HepG2 (cell line): Measurements from ENCODE around the gene COASY. TPM values are rescaled to one million over a fixed set of nuclear protein-coding genes. Genes with fewer than 3 reads are reported as not detected.

ENCODE experiments used
- DNMT1 ChIP-seq: sonication (generic); formaldehyde crosslinking; IDR thresholded peaks from 2 replicates; pipeline ENCODE4 v1.5.1; 2020; ENCODE audit warnings: mild to moderate bottlenecking, missing genetic modification reagents
- FOXK1 ChIP-seq: sonication (generic); formaldehyde crosslinking; IDR thresholded peaks from 2 replicates; pipeline ENCODE4 v1.4.0; 2020; ENCODE audit warnings: low read depth, missing genetic modification reagents, borderline replicate concordance
- HDAC6 ChIP-seq: fragments of 200-600 bp; sonication (generic); IDR thresholded peaks from 2 replicates; pipeline ENCODE4 v1.7.0; 2017; ENCODE audit warnings: mild to moderate bottlenecking, antibody characterized with exemption, low read length, low read depth
- JUNB ChIP-seq: sonication (generic); formaldehyde crosslinking; IDR thresholded peaks from 2 replicates; pipeline ENCODE4 v1.8.0; 2022; ENCODE audit warnings: missing genetic modification reagents, mild to moderate bottlenecking, borderline replicate concordance
- KAT7 ChIP-seq: IDR thresholded peaks from 2 replicates; pipeline ENCODE4 v1.6.1; 2018; ENCODE audit warnings: borderline replicate concordance, missing compliant biosample characterization
- MEIS1 ChIP-seq: sonication (generic); formaldehyde crosslinking; IDR thresholded peaks from 2 replicates; pipeline ENCODE4 v1.9.0; 2021; ENCODE audit warnings: mild to moderate bottlenecking, missing genetic modification reagents, moderate library complexity, borderline replicate concordance
- MLXIP ChIP-seq: sonication (generic); formaldehyde crosslinking; IDR thresholded peaks from 2 replicates; pipeline ENCODE4 v1.9.0; 2021; ENCODE audit warnings: missing genetic modification reagents, borderline replicate concordance
- PCBP2 ChIP-seq: fragments of 200-400 bp; formaldehyde crosslinking; optimal IDR thresholded peaks from 2 replicates; pipeline ENCODE3; 2018; ENCODE audit warnings: low read length, low read depth; ENCODE audit not compliant: poor library complexity, severe bottlenecking
- PLRG1 ChIP-seq: fragments of 450-650 bp; conservative IDR thresholded peaks from 2 replicates; pipeline ENCODE4 v1.6.1; 2016
- SNRNP70 ChIP-seq: fragments of 200-400 bp; formaldehyde crosslinking; IDR thresholded peaks from 2 replicates; pipeline ENCODE4 v1.6.1; 2017; ENCODE audit warnings: mild to moderate bottlenecking, low read depth, low read length, moderate library complexity
- TBP ChIP-seq: sonication (generic); formaldehyde crosslinking; IDR thresholded peaks from 2 replicates; pipeline ENCODE4 v1.5.0; 2020; ENCODE audit warnings: missing genetic modification reagents
- ZKSCAN8 ChIP-seq: IDR thresholded peaks from 2 replicates; pipeline ENCODE4 v1.6.1; 2016; ENCODE audit warnings: borderline replicate concordance, missing genetic modification reagents, missing compliant biosample characterization
- ZNF234 ChIP-seq: sonication (generic); formaldehyde crosslinking; conservative IDR thresholded peaks from 2 replicates; pipeline ENCODE4 v1.5.1; 2020; ENCODE audit warnings: mild to moderate bottlenecking, missing genetic modification reagents
- ZNF30 ChIP-seq: sonication (generic); formaldehyde crosslinking; IDR thresholded peaks from 2 replicates; pipeline ENCODE4 v1.5.0; 2020; ENCODE audit warnings: mild to moderate bottlenecking, missing genetic modification reagents
- ZNF484 ChIP-seq: sonication (generic); formaldehyde crosslinking; IDR thresholded peaks from 2 replicates; pipeline ENCODE4 v1.5.1; 2020; ENCODE audit warnings: mild to moderate bottlenecking, low read depth, missing genetic modification reagents, borderline replicate concordance
- ZNF629 ChIP-seq: sonication (generic); formaldehyde crosslinking; conservative IDR thresholded peaks from 2 replicates; pipeline ENCODE4 v1.5.0; 2020; ENCODE audit warnings: missing genetic modification reagents
- ZSCAN31 ChIP-seq: sonication (generic); formaldehyde crosslinking; IDR thresholded peaks from 2 replicates; pipeline ENCODE4 v1.5.0; 2020; ENCODE audit warnings: low read depth, mild to moderate bottlenecking, missing genetic modification reagents
- polyA plus RNA-seq, 8 experiments: library from polyadenylated mRNA; depleted of rRNA in 3 of 8; stranded (reverse) in 7 of 8; unstranded in 1 of 8; fragments of >200 nt; fragmentation: Illumina TruSeq in 4 of 8; extraction: Trizol in 4 of 8; gene quantifications; 2 replicates each; pipeline versions ENCODE4 v1.2.1 to v1.2.3, GENCODE V29; 2011 to 2016; ENCODE audit warnings: low read depth in 4 of 8, missing spikeins in 1 of 8, mixed read lengths in 1 of 8; ENCODE audit not compliant: insufficient read depth in 1 of 8
- total RNA-seq, 5 experiments: library from RNA; depleted of rRNA; stranded (reverse); fragments of >200 nt; fragmentation: Illumina TruSeq; extraction: Trizol; gene quantifications; 2 replicates each; pipeline ENCODE4 v1.2.3, GENCODE V29; 2016; ENCODE audit warnings: low read depth in 1 of 5
- TF ChIP-seq, protein P1 (sequence below): sonication (generic); formaldehyde crosslinking; IDR thresholded peaks from 2 replicates; pipeline ENCODE4 v1.5.0; 2020; ENCODE audit warnings: mild to moderate bottlenecking, missing genetic modification reagents, borderline replicate concordance
- TF ChIP-seq, protein P2 (sequence below): sonication (generic); formaldehyde crosslinking; IDR thresholded peaks from 2 replicates; pipeline ENCODE4 v1.5.1; 2020; ENCODE audit warnings: mild to moderate bottlenecking, missing genetic modification reagents, moderate library complexity

Gene COASY
- total and polyA plus RNA-seq, 2 of the 13 experiments (the other 11 are each of a cell fraction or from before 2014, with no cell fraction given) = 90.7 to 125 TPM

- TF ChIP-seq ZNF234 (CRISPR knock-in tag) (0 out of 2 replicates have a peak, but pooled peaks have one; percentile 24), ZKSCAN8 (CRISPR knock-in tag) (peak; percentile 87), SNRNP70 (no peak), PLRG1 (no peak), ZSCAN31 (CRISPR knock-in tag) (0 out of 2 replicates have a peak, but pooled peaks have one; percentile 39), JUNB (CRISPR knock-in tag) (peak; percentile 34; the same call in 1 of the 2 replicates), DNMT1 (no peak), MLXIP (CRISPR knock-in tag) (0 out of 2 replicates have a peak, but pooled peaks have one; percentile 62), KAT7 (CRISPR knock-in tag) (peak; percentile 63; the same call in 1 of the 2 replicates), ZNF30 (CRISPR knock-in tag) (no peak), PCBP2 (no peak), FOXK1 (CRISPR knock-in tag) (peak; percentile 96; the same call in 1 of the 2 replicates), ZNF629 (CRISPR knock-in tag) (peak; percentile 66), ZNF484 (no peak), MEIS1 (peak; percentile 61; the same call in 1 of the 2 replicates), HDAC6 (no peak), TBP (no peak)
- TF ChIP-seq, protein P1, sequence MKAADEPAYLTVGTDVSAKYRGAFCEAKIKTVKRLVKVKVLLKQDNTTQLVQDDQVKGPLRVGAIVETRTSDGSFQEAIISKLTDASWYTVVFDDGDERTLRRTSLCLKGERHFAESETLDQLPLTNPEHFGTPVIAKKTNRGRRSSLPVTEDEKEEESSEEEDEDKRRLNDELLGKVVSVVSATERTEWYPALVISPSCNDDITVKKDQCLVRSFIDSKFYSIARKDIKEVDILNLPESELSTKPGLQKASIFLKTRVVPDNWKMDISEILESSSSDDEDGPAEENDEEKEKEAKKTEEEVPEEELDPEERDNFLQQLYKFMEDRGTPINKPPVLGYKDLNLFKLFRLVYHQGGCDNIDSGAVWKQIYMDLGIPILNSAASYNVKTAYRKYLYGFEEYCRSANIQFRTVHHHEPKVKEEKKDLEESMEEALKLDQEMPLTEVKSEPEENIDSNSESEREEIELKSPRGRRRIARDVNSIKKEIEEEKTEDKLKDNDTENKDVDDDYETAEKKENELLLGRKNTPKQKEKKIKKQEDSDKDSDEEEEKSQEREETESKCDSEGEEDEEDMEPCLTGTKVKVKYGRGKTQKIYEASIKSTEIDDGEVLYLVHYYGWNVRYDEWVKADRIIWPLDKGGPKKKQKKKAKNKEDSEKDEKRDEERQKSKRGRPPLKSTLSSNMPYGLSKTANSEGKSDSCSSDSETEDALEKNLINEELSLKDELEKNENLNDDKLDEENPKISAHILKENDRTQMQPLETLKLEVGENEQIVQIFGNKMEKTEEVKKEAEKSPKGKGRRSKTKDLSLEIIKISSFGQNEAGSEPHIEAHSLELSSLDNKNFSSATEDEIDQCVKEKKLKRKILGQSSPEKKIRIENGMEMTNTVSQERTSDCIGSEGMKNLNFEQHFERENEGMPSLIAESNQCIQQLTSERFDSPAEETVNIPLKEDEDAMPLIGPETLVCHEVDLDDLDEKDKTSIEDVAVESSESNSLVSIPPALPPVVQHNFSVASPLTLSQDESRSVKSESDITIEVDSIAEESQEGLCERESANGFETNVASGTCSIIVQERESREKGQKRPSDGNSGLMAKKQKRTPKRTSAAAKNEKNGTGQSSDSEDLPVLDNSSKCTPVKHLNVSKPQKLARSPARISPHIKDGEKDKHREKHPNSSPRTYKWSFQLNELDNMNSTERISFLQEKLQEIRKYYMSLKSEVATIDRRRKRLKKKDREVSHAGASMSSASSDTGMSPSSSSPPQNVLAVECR (CRISPR knock-in tag) = peak; percentile 93
- TF ChIP-seq, protein P2, sequence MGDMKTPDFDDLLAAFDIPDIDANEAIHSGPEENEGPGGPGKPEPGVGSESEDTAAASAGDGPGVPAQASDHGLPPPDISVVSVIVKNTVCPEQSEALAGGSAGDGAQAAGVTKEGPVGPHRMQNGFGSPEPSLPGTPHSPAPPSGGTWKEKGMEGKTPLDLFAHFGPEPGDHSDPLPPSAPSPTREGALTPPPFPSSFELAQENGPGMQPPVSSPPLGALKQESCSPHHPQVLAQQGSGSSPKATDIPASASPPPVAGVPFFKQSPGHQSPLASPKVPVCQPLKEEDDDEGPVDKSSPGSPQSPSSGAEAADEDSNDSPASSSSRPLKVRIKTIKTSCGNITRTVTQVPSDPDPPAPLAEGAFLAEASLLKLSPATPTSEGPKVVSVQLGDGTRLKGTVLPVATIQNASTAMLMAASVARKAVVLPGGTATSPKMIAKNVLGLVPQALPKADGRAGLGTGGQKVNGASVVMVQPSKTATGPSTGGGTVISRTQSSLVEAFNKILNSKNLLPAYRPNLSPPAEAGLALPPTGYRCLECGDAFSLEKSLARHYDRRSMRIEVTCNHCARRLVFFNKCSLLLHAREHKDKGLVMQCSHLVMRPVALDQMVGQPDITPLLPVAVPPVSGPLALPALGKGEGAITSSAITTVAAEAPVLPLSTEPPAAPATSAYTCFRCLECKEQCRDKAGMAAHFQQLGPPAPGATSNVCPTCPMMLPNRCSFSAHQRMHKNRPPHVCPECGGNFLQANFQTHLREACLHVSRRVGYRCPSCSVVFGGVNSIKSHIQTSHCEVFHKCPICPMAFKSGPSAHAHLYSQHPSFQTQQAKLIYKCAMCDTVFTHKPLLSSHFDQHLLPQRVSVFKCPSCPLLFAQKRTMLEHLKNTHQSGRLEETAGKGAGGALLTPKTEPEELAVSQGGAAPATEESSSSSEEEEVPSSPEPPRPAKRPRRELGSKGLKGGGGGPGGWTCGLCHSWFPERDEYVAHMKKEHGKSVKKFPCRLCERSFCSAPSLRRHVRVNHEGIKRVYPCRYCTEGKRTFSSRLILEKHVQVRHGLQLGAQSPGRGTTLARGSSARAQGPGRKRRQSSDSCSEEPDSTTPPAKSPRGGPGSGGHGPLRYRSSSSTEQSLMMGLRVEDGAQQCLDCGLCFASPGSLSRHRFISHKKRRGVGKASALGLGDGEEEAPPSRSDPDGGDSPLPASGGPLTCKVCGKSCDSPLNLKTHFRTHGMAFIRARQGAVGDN (CRISPR knock-in tag) = peak; percentile 89
Measured at GRCh38 chr17:42561897-42562387, at the start of gene COASY (continued).
